Thyroid gland (tissue), 4 donors: ENCODE data around the gene GFRA1.
"Not testable (repeated sequence)": the region's sequence is repeated elsewhere in the genome, so short reads cannot be mapped to it uniquely, and the experiment has no call there.

Experiments used
- CTCF ChIP-seq, 6 experiments: fragments of 200-600 bp in 3 of 6; fragments of 450-650 bp in 3 of 6; sonication (generic) in 3 of 6; IDR thresholded peaks; one replicate each; pipeline ENCODE4 v1.5.1; 2016 to 2019; ENCODE audit warnings: antibody characterized with exemption in 6 of 6, mild to moderate bottlenecking in 2 of 6, inconsistent platforms in 1 of 6, moderate library complexity in 1 of 6
- POLR2A ChIP-seq, 2 donors: fragments of 450-650 bp; IDR thresholded peaks; one replicate each; pipeline ENCODE4 v1.6.1; 2017; ENCODE audit warnings: antibody characterized with exemption in 2 of 2, mild to moderate bottlenecking in 2 of 2, moderate library complexity in 1 of 2

GRCh38 chr10:116035406-116035805 lies 237.6 kb downstream of the GFRA1 start:
- TF ChIP-seq CTCF, POLR2A (IDR thresholded peaks at IDR 0.05): not testable (repeated sequence)
